Glutamatergic neuron (in vitro differentiated cells): Measurements from ENCODE around the gene C22orf23. TPM values are rescaled to one million over a fixed set of nuclear protein-coding genes. Genes with fewer than 3 reads are reported as not detected.

Experiments
- DNase-seq: peaks from one replicate; pipeline ENCODE4 v3.0.0; 2022
- H3K27ac Mint-ChIP-seq: one replicate; pipeline ENCODE4 v1.8.0; 2020; ENCODE audit warnings: mild to moderate bottlenecking, mixed read lengths, inconsistent platforms; ENCODE audit not compliant: unreplicated experiment
- H3K27me3 Mint-ChIP-seq: one replicate; pipeline ENCODE4 v1.8.0; 2020; ENCODE audit warnings: mild to moderate bottlenecking, moderate library complexity, mixed read lengths, inconsistent platforms; ENCODE audit not compliant: unreplicated experiment
- H3K36me3 Mint-ChIP-seq: one replicate; pipeline ENCODE4 v1.8.0; 2020; ENCODE audit warnings: mild to moderate bottlenecking, mixed read lengths, inconsistent platforms; ENCODE audit not compliant: unreplicated experiment
- H3K4me1 Mint-ChIP-seq: one replicate; pipeline ENCODE4 v1.8.0; 2020; ENCODE audit warnings: mild to moderate bottlenecking, low read depth, mixed read lengths, inconsistent platforms; ENCODE audit not compliant: unreplicated experiment
- H3K4me3 Mint-ChIP-seq: one replicate; pipeline ENCODE4 v1.8.0; 2020; ENCODE audit warnings: mild to moderate bottlenecking, mixed read lengths, inconsistent platforms; ENCODE audit not compliant: unreplicated experiment
- H3K9me3 Mint-ChIP-seq: one replicate; pipeline ENCODE4 v1.8.0; 2020; ENCODE audit warnings: mild to moderate bottlenecking, moderate library complexity, mixed read lengths, inconsistent platforms; ENCODE audit not compliant: unreplicated experiment
- total RNA-seq: library from RNA; stranded (reverse); fragmentation: NEBNext Ultra II Directional; extraction: Animal tissue kit (Norgen Biotek cat#: 25700); gene quantifications from one replicate; pipeline ENCODE4 v1.2.1, GENCODE V29; 2021; ENCODE audit not compliant: unreplicated experiment
- TF ChIP-seq, protein P1 (sequence below): fragments of 200-600 bp; sonication (generic); IDR thresholded peaks from one replicate; pipeline ENCODE4 v1.5.0; 2021; ENCODE audit not compliant: partially characterized antibody, unreplicated experiment

C22orf23 gene
- total RNA-seq, 1 donor from 2014 or later, result 0.64 TPM

- H3K4me1 Mint-ChIP-seq, result peaks cover 16% of the 10 kb centered on the region
- peaks cover 6% of the 10 kb centered on the region for H3K27me3 Mint-ChIP-seq
- no peaks in the 10 kb centered on the region for H3K36me3 Mint-ChIP-seq
- peak overlapping the region; percentile 68 for H3K4me3 Mint-ChIP-seq
- peak; percentile 52 for DNase-seq
- TF ChIP-seq, protein P1, sequence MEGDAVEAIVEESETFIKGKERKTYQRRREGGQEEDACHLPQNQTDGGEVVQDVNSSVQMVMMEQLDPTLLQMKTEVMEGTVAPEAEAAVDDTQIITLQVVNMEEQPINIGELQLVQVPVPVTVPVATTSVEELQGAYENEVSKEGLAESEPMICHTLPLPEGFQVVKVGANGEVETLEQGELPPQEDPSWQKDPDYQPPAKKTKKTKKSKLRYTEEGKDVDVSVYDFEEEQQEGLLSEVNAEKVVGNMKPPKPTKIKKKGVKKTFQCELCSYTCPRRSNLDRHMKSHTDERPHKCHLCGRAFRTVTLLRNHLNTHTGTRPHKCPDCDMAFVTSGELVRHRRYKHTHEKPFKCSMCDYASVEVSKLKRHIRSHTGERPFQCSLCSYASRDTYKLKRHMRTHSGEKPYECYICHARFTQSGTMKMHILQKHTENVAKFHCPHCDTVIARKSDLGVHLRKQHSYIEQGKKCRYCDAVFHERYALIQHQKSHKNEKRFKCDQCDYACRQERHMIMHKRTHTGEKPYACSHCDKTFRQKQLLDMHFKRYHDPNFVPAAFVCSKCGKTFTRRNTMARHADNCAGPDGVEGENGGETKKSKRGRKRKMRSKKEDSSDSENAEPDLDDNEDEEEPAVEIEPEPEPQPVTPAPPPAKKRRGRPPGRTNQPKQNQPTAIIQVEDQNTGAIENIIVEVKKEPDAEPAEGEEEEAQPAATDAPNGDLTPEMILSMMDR, result peak; percentile 36
- peak overlapping the region; percentile 75 for H3K27ac Mint-ChIP-seq
- peaks cover 3% of the 10 kb centered on the region for H3K9me3 Mint-ChIP-seq
These were observed 43.3 kb upstream of the C22orf23 start for GRCh38 chr22:37996515-37997246.

- Mint-ChIP-seq H3K36me3 (no peaks in the 10 kb centered on the region), H3K27ac (no peak overlapping the region), H3K4me1 (peaks cover 16% of the 10 kb centered on the region), H3K9me3 (peaks cover 3% of the 10 kb centered on the region), H3K4me3 (no peak overlapping the region), H3K27me3 (peaks cover 6% of the 10 kb centered on the region)
- TF ChIP-seq, protein P1, result no peak
- DNase-seq, result peak; percentile 50
These were observed 42.7 kb upstream of the C22orf23 start for GRCh38 chr22:37996079-37996478.

GRCh38 chr22:37995460-37995859 is 42.1 kb upstream of the C22orf23 start:
- no peak for DNase-seq
- H3K4me3 Mint-ChIP-seq, result no peak overlapping the region
- no peaks in the 10 kb centered on the region for H3K36me3 Mint-ChIP-seq
- TF ChIP-seq, protein P1, result no peak
- H3K27ac Mint-ChIP-seq, result no peak overlapping the region
- H3K4me1 Mint-ChIP-seq, result peaks cover 16% of the 10 kb centered on the region
- H3K27me3 Mint-ChIP-seq, result peaks cover 4% of the 10 kb centered on the region
- H3K9me3 Mint-ChIP-seq, result peaks cover 3% of the 10 kb centered on the region

DNA sequence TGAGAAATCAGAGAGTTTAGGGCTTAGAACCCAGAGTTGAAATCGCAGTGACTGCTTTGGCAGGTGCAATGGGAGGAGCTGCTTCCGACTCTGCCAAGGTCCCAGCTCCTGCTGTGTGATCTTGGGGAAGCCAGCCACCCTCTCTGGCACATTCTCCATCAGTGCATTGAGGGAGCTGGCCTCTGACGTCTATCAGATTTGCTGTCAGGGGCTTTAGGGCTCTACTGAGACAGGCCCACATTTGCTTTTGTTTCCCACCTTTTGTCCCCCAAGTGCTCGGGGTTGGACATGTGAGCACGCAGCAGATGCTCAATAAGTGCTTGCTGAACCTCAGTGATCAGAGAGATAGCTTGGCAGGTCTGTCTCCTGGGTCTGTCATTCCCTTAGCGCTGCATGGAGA is 41.6 kb upstream of the C22orf23 start:
- no peak for DNase-seq
- Mint-ChIP-seq H3K36me3 (no peaks in the 10 kb centered on the region), H3K27ac (no peak overlapping the region), H3K4me1 (peaks cover 16% of the 10 kb centered on the region), H3K4me3 (no peak overlapping the region), H3K27me3 (peaks cover 2% of the 10 kb centered on the region), H3K9me3 (peaks cover under 1% of the 10 kb centered on the region)
- TF ChIP-seq, protein P1, result no peak

- peaks cover 16% of the 10 kb centered on the region for H3K4me1 Mint-ChIP-seq
- H3K36me3 Mint-ChIP-seq, result no peaks in the 10 kb centered on the region
- H3K4me3 Mint-ChIP-seq, result no peak overlapping the region
- no peak overlapping the region for H3K27ac Mint-ChIP-seq
- TF ChIP-seq, protein P1, result no peak
- peaks cover 2% of the 10 kb centered on the region for H3K27me3 Mint-ChIP-seq
- H3K9me3 Mint-ChIP-seq, result no peaks in the 10 kb centered on the region
- DNase-seq, result no peak
These were observed 40.6 kb upstream of the C22orf23 start for GRCh38 chr22:37994049-37994448.
